Activated CD4-positive, alpha-beta memory T cell treated with anti-CD3 and anti-CD28 coated beads, Interleukin-2, amount 10 ng/mL, durations not matched to agents 7 days and 5 days (primary cell): ENCODE results near the gene GJC3. TPM values are rescaled to one million over a fixed set of nuclear protein-coding genes. Genes with fewer than 3 reads are reported as not detected.
A peak's percentile ranks its signal among the peaks of the same experiment; 100 is the strongest.

ENCODE experiments used
- CTCF ChIA-PET: fragments of 350-600 bp; sonication (Branson Sonifier 250); formaldehyde crosslinking; loops from one replicate; lab custom pipeline; 2021; ENCODE audit warnings: antibody characterized with exemption, inconsistent platforms; lab: Charles Lee
- POLR2A ChIA-PET: fragments of 350-600 bp; sonication (Branson Sonifier 250); formaldehyde crosslinking; loops from one replicate; lab custom pipeline; 2021; ENCODE audit warnings: antibody characterized with exemption; lab: Charles Lee
- DNase-seq: peaks from one replicate; pipeline ENCODE4 v3.0.0-alpha.2; 2020
- H3K27ac Mint-ChIP-seq: one replicate; pipeline ENCODE4 v1.8.0; 2021; ENCODE audit warnings: mild to moderate bottlenecking, mixed read lengths
- H3K27me3 Mint-ChIP-seq: one replicate; pipeline ENCODE4 v1.8.0; 2021; ENCODE audit warnings: mixed read lengths
- H3K36me3 Mint-ChIP-seq: one replicate; pipeline ENCODE4 v1.8.0; 2021; ENCODE audit warnings: low read depth, mixed read lengths
- H3K4me1 Mint-ChIP-seq: one replicate; pipeline ENCODE4 v1.8.0; 2021; ENCODE audit warnings: mixed read lengths
- H3K4me3 Mint-ChIP-seq: one replicate; pipeline ENCODE4 v1.8.0; 2021; ENCODE audit warnings: mild to moderate bottlenecking, mixed read lengths
- H3K9me3 Mint-ChIP-seq: one replicate; pipeline ENCODE4 v1.8.0; 2021; ENCODE audit warnings: mixed read lengths
- total RNA-seq, 2 experiments: library from RNA; stranded (reverse); gene quantifications; one replicate each; pipeline ENCODE4 v1.2.3, GENCODE V29; 2021

GJC3 gene
- total RNA-seq, 2 experiments from 2014 or later = not detected

DNA sequence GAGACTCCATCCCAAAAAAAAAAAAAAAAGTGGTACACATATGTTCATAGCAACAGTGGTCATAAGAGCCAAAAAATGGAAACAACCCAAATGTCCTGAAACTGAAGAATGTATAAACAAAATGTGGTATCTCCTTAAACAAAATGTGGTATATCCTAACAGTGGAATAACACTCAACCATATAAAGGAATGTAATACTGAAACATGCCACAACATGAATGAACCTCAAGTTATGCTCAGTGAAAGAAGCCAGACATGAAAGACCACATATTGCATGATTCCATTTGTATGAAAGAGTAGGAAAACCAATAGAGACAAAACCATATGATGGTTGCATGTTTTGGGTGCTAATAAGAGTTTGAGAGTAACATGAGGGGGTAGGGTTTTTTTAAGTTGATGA, 3.1 kb downstream of the GJC3 start:
- ChIA-PET CTCF (interaction anchor here (1.0 kb wide), 1 partner anchor 68 kb away, joined by 3 read pairs; no protein-coding TSS in a partner anchor), POLR2A (no interaction called here)
- no peak for DNase-seq

GRCh38 chr7:99923200-99923599, 6.2 kb downstream of the GJC3 start:
- ChIA-PET POLR2A (no interaction called here), CTCF (interaction anchor here (1.2 kb wide), 1 partner anchor 67 kb away, joined by 4 read pairs; no protein-coding TSS in a partner anchor)
- no peaks in the 10 kb centered on the region for H3K9me3 Mint-ChIP-seq
- no peak overlapping the region for H3K4me3 Mint-ChIP-seq
- no peak for DNase-seq
- peaks cover 20% of the 10 kb centered on the region for H3K36me3 Mint-ChIP-seq
- peaks cover 24% of the 10 kb centered on the region for H3K4me1 Mint-ChIP-seq
- peaks cover 26% of the 10 kb centered on the region for H3K27me3 Mint-ChIP-seq
- H3K27ac Mint-ChIP-seq = no peak overlapping the region

More for the DNA sequence above, 3.1 kb downstream of the GJC3 start:
- Mint-ChIP-seq H3K4me1 (peaks cover 32% of the 10 kb centered on the region), H3K36me3 (peaks cover 9% of the 10 kb centered on the region), H3K4me3 (no peak overlapping the region), H3K27ac (no peak overlapping the region), H3K9me3 (no peaks in the 10 kb centered on the region), H3K27me3 (peaks cover 34% of the 10 kb centered on the region)

- CTCF ChIA-PET = interaction anchor here (0.6 to 9.5 kb wide), 7 partner anchors 9 to 429 kb away, joined by 3 to 138 read pairs (median 4); partner anchors contain the start of gene GJC3
- H3K27me3 Mint-ChIP-seq = peaks cover 4% of the 10 kb centered on the region
- peak overlapping the region; percentile 96 for H3K4me3 Mint-ChIP-seq
- H3K27ac Mint-ChIP-seq = peak overlapping the region; percentile 96
- peaks cover 47% of the 10 kb centered on the region for H3K4me1 Mint-ChIP-seq
- H3K9me3 Mint-ChIP-seq = no peaks in the 10 kb centered on the region
- no peak for DNase-seq
- POLR2A ChIA-PET = interaction anchor here (0.7 to 4.0 kb wide), 22 partner anchors 9 to 594 kb away, joined by 3 to 25 read pairs (median 5); partner anchors contain the start of genes AP4M1, ARPC1A, GJC3 and MCM7
- peaks cover 34% of the 10 kb centered on the region for H3K36me3 Mint-ChIP-seq
Observed at GRCh38 chr7:99920149-99920548, 9.3 kb downstream of the GJC3 start.

DNA sequence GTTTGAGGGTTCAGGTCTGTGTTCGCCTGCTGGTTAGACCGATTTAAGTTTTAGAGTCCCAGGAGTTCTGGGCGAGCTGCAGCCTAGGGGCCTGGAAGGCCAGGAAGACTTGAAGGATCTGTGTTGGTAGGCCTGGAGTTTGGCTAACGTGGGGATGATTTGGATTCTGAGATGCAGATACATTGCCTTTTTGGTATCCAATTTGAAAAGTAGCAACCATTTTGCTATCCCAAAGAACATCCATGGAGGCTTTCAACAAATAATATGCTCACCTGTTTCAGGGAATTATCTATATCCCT, 9.7 kb downstream of the GJC3 start:
- peak overlapping the region; percentile 96 for H3K27ac Mint-ChIP-seq
- H3K27me3 Mint-ChIP-seq = peaks cover 2% of the 10 kb centered on the region

GRCh38 chr7:99918959-99919813, 10.2 kb downstream of the GJC3 start, which contains the start of gene TRIM4:
Gene TRIM4, minus strand, starts transcription at chr7:99919530. Its CDS starts 129 bp downstream, at chr7:99919401.
- CTCF ChIA-PET = interaction anchor here (0.6 to 9.5 kb wide), 12 partner anchors 10 to 640 kb away, joined by 3 to 138 read pairs (median 4); partner anchors contain the start of gene GJC3
- peak; percentile 93 for DNase-seq
- no peaks in the 10 kb centered on the region for H3K27me3 Mint-ChIP-seq
- H3K27ac Mint-ChIP-seq = peak within 1 kb of the TSS; percentile 96
- peaks cover 38% of the 10 kb centered on the region for H3K36me3 Mint-ChIP-seq
- peak within 1 kb of the TSS; percentile 96 for H3K4me3 Mint-ChIP-seq
- peaks cover 53% of the 10 kb centered on the region for H3K4me1 Mint-ChIP-seq
- POLR2A ChIA-PET = interaction anchor here (0.7 to 4.0 kb wide), 32 partner anchors 9 to 593 kb away, joined by 3 to 25 read pairs (median 4); partner anchors contain the start of genes AP4M1, ARPC1A, GJC3 and MBLAC1
- no peaks in the 10 kb centered on the region for H3K9me3 Mint-ChIP-seq

More for the DNA sequence above, 9.7 kb downstream of the GJC3 start:
- no peak for DNase-seq
- CTCF ChIA-PET = interaction anchor here (0.6 to 9.5 kb wide), 9 partner anchors 9 to 428 kb away, joined by 3 to 138 read pairs (median 4); partner anchors contain the start of gene GJC3
- Mint-ChIP-seq H3K9me3 (no peaks in the 10 kb centered on the region), H3K4me1 (peaks cover 49% of the 10 kb centered on the region), H3K36me3 (peaks cover 34% of the 10 kb centered on the region), H3K4me3 (peak overlapping the region; percentile 96)
- POLR2A ChIA-PET = interaction anchor here (0.7 to 4.0 kb wide), 26 partner anchors 9 to 594 kb away, joined by 3 to 25 read pairs (median 5); partner anchors contain the start of genes AP4M1, ARPC1A, GJC3 and MBLAC1

DNA sequence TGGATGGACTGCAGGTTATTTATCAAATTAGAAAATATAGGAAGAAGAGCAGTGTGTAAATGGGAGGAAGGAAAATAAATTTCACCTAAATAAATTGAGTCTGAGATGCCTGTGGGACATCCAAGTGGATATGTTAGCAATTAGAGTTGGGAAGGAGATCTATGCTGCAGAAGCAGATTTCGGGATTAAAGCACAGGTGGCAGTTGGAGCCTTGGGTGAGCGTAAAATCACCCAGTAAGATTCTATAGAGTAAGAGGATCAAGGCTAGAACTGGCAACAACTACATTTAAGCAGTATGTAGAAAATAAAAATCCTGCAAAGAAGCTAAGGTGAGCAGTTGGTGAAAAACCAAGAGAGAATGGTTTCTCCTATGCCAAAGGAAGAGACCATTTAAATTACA, 18.4 kb downstream of the GJC3 start:
- H3K27ac Mint-ChIP-seq = no peak overlapping the region
- H3K27me3 Mint-ChIP-seq = no peaks in the 10 kb centered on the region
- ChIA-PET POLR2A (no interaction called here), CTCF (interaction anchor here (1.1 to 9.5 kb wide), 2 partner anchors 19 to 82 kb away, joined by 3 to 138 read pairs; partner anchors contain the start of gene GJC3)
- H3K4me1 Mint-ChIP-seq = peaks cover 24% of the 10 kb centered on the region
- peaks cover 59% of the 10 kb centered on the region for H3K36me3 Mint-ChIP-seq
- no peak for DNase-seq
- no peak overlapping the region for H3K4me3 Mint-ChIP-seq
- no peaks in the 10 kb centered on the region for H3K9me3 Mint-ChIP-seq

DNA sequence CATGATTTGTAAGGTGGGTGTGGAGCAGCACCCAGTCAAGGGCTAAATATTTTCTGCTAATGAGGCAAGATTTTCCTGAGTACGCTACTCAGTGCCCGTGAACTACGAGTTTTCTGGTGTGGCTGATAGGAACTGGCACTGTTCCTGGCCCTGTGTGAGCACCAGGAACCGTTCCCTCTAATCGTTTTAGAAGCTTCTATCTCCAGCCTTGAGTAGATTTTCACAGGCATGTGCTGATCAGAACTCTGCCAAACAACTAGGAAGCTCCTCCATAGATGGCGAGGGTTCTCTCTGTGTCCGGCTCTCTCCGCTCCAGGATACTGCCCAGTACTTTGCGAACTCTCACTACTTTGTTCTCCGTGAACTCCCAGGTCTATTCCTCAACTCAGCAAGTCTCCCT, 27.8 kb downstream of the GJC3 start:
- ChIA-PET POLR2A (no interaction called here), CTCF (no interaction called here)
- Mint-ChIP-seq H3K4me1 (peaks cover 12% of the 10 kb centered on the region), H3K27ac (no peak overlapping the region), H3K9me3 (no peaks in the 10 kb centered on the region), H3K27me3 (no peaks in the 10 kb centered on the region), H3K4me3 (no peak overlapping the region), H3K36me3 (peaks cover 75% of the 10 kb centered on the region)
- DNase-seq = no peak

GRCh38 chr7:99899830-99900519, 29.4 kb downstream of the GJC3 start:
- no peaks in the 10 kb centered on the region for H3K27me3 Mint-ChIP-seq
- ChIA-PET CTCF (no interaction called here), POLR2A (no interaction called here)
- no peak for DNase-seq
- H3K9me3 Mint-ChIP-seq = no peaks in the 10 kb centered on the region
- peaks cover 12% of the 10 kb centered on the region for H3K4me1 Mint-ChIP-seq
- H3K4me3 Mint-ChIP-seq = no peak overlapping the region
- no peak overlapping the region for H3K27ac Mint-ChIP-seq
- peaks cover 61% of the 10 kb centered on the region for H3K36me3 Mint-ChIP-seq

DNA sequence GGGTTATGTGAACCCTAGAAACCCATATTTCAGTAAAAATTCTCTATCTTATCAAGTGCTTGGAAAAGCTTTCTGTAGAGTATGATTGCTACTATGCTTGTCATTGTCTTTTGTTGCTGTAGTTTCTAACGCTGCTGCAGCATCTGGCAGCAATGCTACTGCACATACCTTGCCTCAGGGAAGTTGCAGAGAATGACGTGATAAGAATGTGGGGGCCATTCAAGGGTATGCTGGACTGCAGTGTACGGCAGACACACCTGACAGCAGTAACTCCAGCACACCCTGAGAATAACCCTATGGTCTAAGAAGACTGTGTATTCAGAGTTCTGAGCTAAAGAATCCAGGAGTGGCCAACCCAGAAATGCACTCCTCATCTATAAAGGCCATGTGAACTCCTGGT, 30.6 kb downstream of the GJC3 start:
- POLR2A ChIA-PET = no interaction called here
- no peak for DNase-seq
- H3K4me1 Mint-ChIP-seq = peaks cover 12% of the 10 kb centered on the region

GRCh38 chr7:99898023-99898357, 31.4 kb downstream of the GJC3 start:
- POLR2A ChIA-PET = no interaction called here
- H3K9me3 Mint-ChIP-seq = no peaks in the 10 kb centered on the region
- DNase-seq = no peak
- H3K4me1 Mint-ChIP-seq = peaks cover 12% of the 10 kb centered on the region
- CTCF ChIA-PET = no interaction called here
- no peak overlapping the region for H3K27ac Mint-ChIP-seq
- no peaks in the 10 kb centered on the region for H3K27me3 Mint-ChIP-seq
- H3K4me3 Mint-ChIP-seq = no peak overlapping the region
- H3K36me3 Mint-ChIP-seq = peaks cover 50% of the 10 kb centered on the region

More for the DNA sequence above, 30.6 kb downstream of the GJC3 start:
- Mint-ChIP-seq H3K36me3 (peaks cover 53% of the 10 kb centered on the region), H3K4me3 (no peak overlapping the region), H3K9me3 (no peaks in the 10 kb centered on the region), H3K27ac (no peak overlapping the region), H3K27me3 (no peaks in the 10 kb centered on the region)
- CTCF ChIA-PET = no interaction called here

DNA sequence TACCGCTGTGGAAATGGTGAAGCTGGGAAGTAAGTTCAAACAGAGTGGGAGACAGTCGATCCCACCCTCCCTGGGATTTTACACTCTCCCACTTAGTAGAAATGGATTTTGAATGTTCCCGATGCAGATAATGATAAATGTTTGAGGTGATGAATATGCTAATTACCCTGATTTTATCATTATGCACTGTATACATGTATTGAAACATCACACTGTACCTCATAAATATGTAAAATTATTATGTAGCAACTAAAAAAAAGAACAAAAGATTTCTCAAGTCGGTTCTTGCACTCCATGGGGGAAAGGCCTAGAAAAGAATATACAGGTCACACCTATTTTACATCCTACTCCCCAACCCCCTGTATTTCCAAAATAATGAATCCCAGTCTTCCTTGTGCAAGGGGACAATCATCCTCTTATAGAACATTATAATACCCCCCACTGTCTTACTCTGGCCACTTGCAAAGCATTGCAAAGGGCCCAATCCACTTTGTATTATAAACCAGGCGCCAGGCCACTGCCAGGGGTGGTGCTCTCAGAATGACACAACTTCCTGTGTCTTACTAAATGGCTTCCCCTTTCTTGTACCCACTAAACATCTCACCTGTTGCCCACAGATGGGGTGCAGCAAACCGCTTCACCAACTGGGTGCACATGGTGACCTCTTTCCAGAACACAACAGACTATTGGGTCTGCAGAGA, 31.9 kb downstream of the GJC3 start:
- H3K4me1 Mint-ChIP-seq = peaks cover 12% of the 10 kb centered on the region
- no peaks in the 10 kb centered on the region for H3K27me3 Mint-ChIP-seq
- H3K27ac Mint-ChIP-seq = no peak overlapping the region
- no peaks in the 10 kb centered on the region for H3K9me3 Mint-ChIP-seq
- DNase-seq = no peak
- ChIA-PET CTCF (no interaction called here), POLR2A (no interaction called here)
- H3K36me3 Mint-ChIP-seq = peaks cover 50% of the 10 kb centered on the region
- no peak overlapping the region for H3K4me3 Mint-ChIP-seq

- Mint-ChIP-seq H3K9me3 (no peaks in the 10 kb centered on the region), H3K4me3 (no peak overlapping the region), H3K27me3 (no peaks in the 10 kb centered on the region), H3K36me3 (peaks cover 53% of the 10 kb centered on the region), H3K4me1 (peaks cover 12% of the 10 kb centered on the region), H3K27ac (no peak overlapping the region)
- CTCF ChIA-PET = interaction anchor here (0.9 kb wide), 1 partner anchor 85 kb away, joined by 3 read pairs; no protein-coding TSS in a partner anchor
- POLR2A ChIA-PET = interaction anchor here (0.5 kb wide), 1 partner anchor 23 kb away, joined by 4 read pairs; no protein-coding TSS in a partner anchor
- DNase-seq = no peak
Observed at GRCh38 chr7:99894738-99895137, 34.7 kb downstream of the GJC3 start.
